K562 (cell line): ENCODE measurements around the gene LRFN3. TPM values are rescaled to one million over a fixed set of nuclear protein-coding genes. Genes with fewer than 3 reads are reported as not detected.

ENCODE experiments used
- CBFB ChIP-seq: sonication (generic); formaldehyde crosslinking; IDR thresholded peaks from 2 replicates; pipeline ENCODE4 v1.4.0; 2020; ENCODE audit warnings: mild to moderate bottlenecking, missing genetic modification reagents
- CCNT2 ChIP-seq: IDR thresholded peaks from 2 replicates; pipeline ENCODE4 v1.6.1; 2011; ENCODE audit warnings: borderline replicate concordance, low read depth, mild to moderate bottlenecking, moderate library complexity, mixed read lengths, low read length; ENCODE audit not compliant: insufficient read length; ENCODE audit errors: extremely low read depth
- CHD1 ChIP-seq: fragments of 200-600 bp; sonication (generic); IDR thresholded peaks from one replicate; pipeline ENCODE4 v1.6.1; 2012; ENCODE audit warnings: mild to moderate bottlenecking, moderate library complexity, low read length, inconsistent platforms
- E4F1 ChIP-seq: fragments of 250-450 bp; sonication (Bioruptor Pico); IDR thresholded peaks from 2 replicates; pipeline ENCODE4 v1.5.0; 2021; ENCODE audit warnings: mild to moderate bottlenecking, borderline replicate concordance
- ELK1 ChIP-seq: sonication (generic); formaldehyde crosslinking; IDR thresholded peaks from 2 replicates; pipeline ENCODE4 v1.8.1; 2022; ENCODE audit warnings: missing genetic modification reagents
- ELK3 ChIP-seq: fragments of 450-650 bp; formaldehyde crosslinking; IDR thresholded peaks from 2 replicates; pipeline ENCODE4 v1.4.0; 2020; ENCODE audit warnings: mild to moderate bottlenecking
- EZH2 ChIP-seq: IDR thresholded peaks from 2 replicates; pipeline ENCODE4 v1.6.1; 2012; ENCODE audit warnings: low read depth, mild to moderate bottlenecking, inconsistent platforms, low read length, borderline replicate concordance
- KDM5B ChIP-seq: fragments of 200-600 bp; sonication (generic); IDR thresholded peaks from 2 replicates; pipeline ENCODE4 v1.6.1; 2012; ENCODE audit warnings: low read depth, mild to moderate bottlenecking, moderate library complexity, low read length, control low read depth, inconsistent platforms; ENCODE audit not compliant: insufficient replicate concordance
- NCOA1 ChIP-seq: fragments of 450-650 bp; IDR thresholded peaks from 2 replicates; pipeline ENCODE4 v1.6.1; 2016; ENCODE audit warnings: low read depth
- NELFE ChIP-seq: IDR thresholded peaks from 2 replicates; pipeline ENCODE4 v1.6.1; 2011; ENCODE audit warnings: mild to moderate bottlenecking; ENCODE audit not compliant: insufficient read depth, insufficient read length
- NR1H2 ChIP-seq: sonication (generic); formaldehyde crosslinking; IDR thresholded peaks from 2 replicates; pipeline ENCODE4 v1.4.0; 2020; ENCODE audit warnings: mild to moderate bottlenecking, missing genetic modification reagents
- NR2C1 ChIP-seq, 2 experiments: fragments of 450-650 bp; IDR thresholded peaks; 2 replicates each; pipeline ENCODE4 v1.6.1; 2017; ENCODE audit warnings: mild to moderate bottlenecking in 2 of 2, antibody characterized with exemption in 1 of 2, inconsistent platforms in 1 of 2, missing compliant biosample characterization in 1 of 2, missing genetic modification characterization in 1 of 2
- POLR2G ChIP-seq: fragments of 200-400 bp; formaldehyde crosslinking; IDR thresholded peaks from 2 replicates; pipeline ENCODE4 v1.6.1; 2017; ENCODE audit warnings: low read depth, mild to moderate bottlenecking, antibody characterized with exemption, low read length, moderate library complexity
- PRPF4 ChIP-seq: fragments of 200-400 bp; formaldehyde crosslinking; IDR thresholded peaks from one replicate; pipeline ENCODE4 v1.6.1; 2017; ENCODE audit warnings: low read length, low read depth, mild to moderate bottlenecking; ENCODE audit not compliant: insufficient read depth, poor library complexity, severe bottlenecking
- RBBP5 ChIP-seq: fragments of 200-600 bp; sonication (generic); IDR thresholded peaks from 2 replicates; pipeline ENCODE4 v1.6.1; 2012; ENCODE audit warnings: borderline replicate concordance, mild to moderate bottlenecking, low read length, control low read depth, inconsistent platforms; ENCODE audit not compliant: insufficient read depth, poor library complexity, severe bottlenecking
- RBFOX2 ChIP-seq: fragments of 200-400 bp; formaldehyde crosslinking; IDR thresholded peaks from 2 replicates; pipeline ENCODE4 v1.6.1; 2017; ENCODE audit warnings: low read depth, mild to moderate bottlenecking, low read length, moderate library complexity
- RHOXF2B ChIP-seq: fragments of 250-450 bp; sonication (Bioruptor Pico); conservative IDR thresholded peaks from 2 replicates; pipeline ENCODE4 v1.5.1; 2021
- SUPT5H ChIP-seq: fragments of 450-650 bp; IDR thresholded peaks from 2 replicates; pipeline ENCODE4 v1.6.1; 2016
- THRAP3 ChIP-seq: fragments of 450-650 bp; IDR thresholded peaks from 2 replicates; pipeline ENCODE4 v1.6.1; 2016; ENCODE audit warnings: mild to moderate bottlenecking, inconsistent platforms, borderline replicate concordance
- ZBTB49 ChIP-seq: sonication (generic); formaldehyde crosslinking; IDR thresholded peaks from 2 replicates; pipeline ENCODE4 v1.8.0; 2022; ENCODE audit warnings: missing genetic modification reagents, mild to moderate bottlenecking, borderline replicate concordance
- ZNF224 ChIP-seq: sonication (generic); formaldehyde crosslinking; IDR thresholded peaks from 2 replicates; pipeline ENCODE4 v1.8.0; 2022; ENCODE audit warnings: mild to moderate bottlenecking, missing genetic modification reagents
- polyA plus RNA-seq, 8 experiments: library from polyadenylated mRNA; depleted of rRNA in 4 of 8; stranded (reverse) in 5 of 8; unstranded in 3 of 8; fragments of >200 nt; fragmentation: Nextera tagmentation in 2 of 8; fragmentation: Illumina TruSeq in 1 of 8; extraction: Ambion mirVana in 2 of 8; extraction: Trizol in 1 of 8; gene quantifications; 2 replicates each; pipeline versions ENCODE4 v1.2.1 to v1.2.3, GENCODE V29; 2011 to 2014; ENCODE audit warnings: inconsistent platforms in 1 of 8, missing spikeins in 1 of 8
- total RNA-seq, 7 experiments: library from RNA; depleted of rRNA in 6 of 7; stranded (reverse); fragments of >200 nt in 6 of 7; fragmentation: Illumina TruSeq in 2 of 7; extraction: Trizol in 2 of 7; gene quantifications; 2 replicates each; pipeline versions ENCODE4 v1.2.1 to v1.2.3, GENCODE V29; 2011 to 2021; ENCODE audit warnings: low replicate concordance in 1 of 7

The LRFN3 gene
- total and polyA plus RNA-seq, 9 of the 15 experiments (the other 6 are each of a cell fraction or from before 2014, with no cell fraction given), result 0.03 to 0.12 (median 0.11) TPM; not detected in 6

- TF ChIP-seq KDM5B, result no peak
- TF ChIP-seq PRPF4, result no peak
- no peak for TF ChIP-seq EZH2
- TF ChIP-seq ELK3 (CRISPR knock-in tag), result no peak
- no peak for TF ChIP-seq E4F1 (CRISPR knock-in tag)
- no peak for TF ChIP-seq ELK1 (CRISPR knock-in tag)
- TF ChIP-seq CCNT2, result no peak
- no peak for TF ChIP-seq ZBTB49
- TF ChIP-seq NR2C1 (IDR thresholded peaks at IDR 0.05), result no peak
- no peak for TF ChIP-seq NR2C1 (tag; IDR thresholded peaks at IDR 0.05)
- peak; percentile 76 for TF ChIP-seq CBFB (CRISPR knock-in tag)
- TF ChIP-seq THRAP3, result no peak
- no peak for TF ChIP-seq NELFE
- TF ChIP-seq RBBP5, result no peak
- no peak for TF ChIP-seq NR1H2
- no peak for TF ChIP-seq NCOA1
- TF ChIP-seq ZNF224, result no peak
- TF ChIP-seq RHOXF2B (CRISPR knock-in tag), result no peak
- TF ChIP-seq CHD1, result no peak
- peak; percentile 49 for TF ChIP-seq SUPT5H
- TF ChIP-seq POLR2G, result peak; percentile 79
- peak; percentile 76 for TF ChIP-seq RBFOX2
Measured at GRCh38 chr19:35903550-35904179, 32.5 kb upstream of the LRFN3 start (continued).
